ENCODE data around the gene ERCC1. TPM values are rescaled to one million over a fixed set of nuclear protein-coding genes. Genes with fewer than 3 reads are reported as not detected.

Gene ERCC1
- total and polyA plus RNA-seq, 2 of the 13 experiments (the other 11 are each of a cell fraction or from before 2014, with no cell fraction given): 40.0 to 66.4 TPM

DNA sequence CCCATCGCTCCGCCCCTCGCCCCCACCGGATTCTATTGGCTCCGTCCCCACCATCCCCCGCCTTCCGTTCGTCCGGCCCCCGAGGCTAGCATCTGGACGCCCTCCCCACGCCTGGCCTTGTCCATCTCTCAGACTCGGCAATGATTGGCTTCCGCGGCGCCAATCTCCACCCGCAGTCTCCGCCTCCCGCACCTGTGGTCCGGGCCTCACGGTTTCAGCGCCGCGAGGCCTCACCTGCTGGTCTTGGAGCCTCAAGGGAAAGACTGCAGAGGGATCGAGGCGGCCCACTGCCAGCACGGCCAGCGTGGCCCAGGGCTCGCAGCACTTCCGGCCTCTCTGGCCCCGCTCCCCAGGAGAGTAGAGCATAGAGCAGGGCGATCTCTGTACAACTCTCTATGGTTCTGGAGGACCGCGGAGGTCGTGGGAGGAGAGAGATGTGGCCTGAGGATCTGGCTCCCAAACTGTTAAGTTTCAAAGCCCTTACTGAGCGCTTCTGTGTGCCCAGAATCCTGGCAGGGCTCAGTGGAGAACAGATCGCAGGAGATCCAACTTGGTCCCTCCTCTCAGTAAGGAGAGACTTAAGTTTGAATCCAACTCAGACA, at the start of gene ERCC1 (continued):
- TF ChIP-seq ZNF33A (CRISPR knock-in tag; IDR thresholded peaks at IDR 0.05; ENCODE audit: borderline replicate concordance) (no peak), AKAP8 (CRISPR knock-in tag; IDR thresholded peaks at IDR 0.05) (no peak), BORCS8-MEF2B (CRISPR knock-in tag; IDR thresholded peaks at IDR 0.05) (peak; percentile 90), TBX2 (CRISPR knock-in tag; IDR thresholded peaks at IDR 0.05; ENCODE audit: borderline replicate concordance) (peak; percentile 95), MTF2 (CRISPR knock-in tag; IDR thresholded peaks at IDR 0.05; ENCODE audit: borderline replicate concordance) (no peak), NCOA1 (CRISPR knock-in tag; IDR thresholded peaks at IDR 0.05) (0 out of 2 replicates have a peak, but pooled peaks have one; percentile 9), ZNF292 (CRISPR knock-in tag; IDR thresholded peaks at IDR 0.05; ENCODE audit: borderline replicate concordance, low read depth) (0 out of 2 replicates have a peak, but pooled peaks have one; percentile 60), SOX5 (CRISPR knock-in tag; IDR thresholded peaks at IDR 0.05; ENCODE audit: borderline replicate concordance) (peak; percentile 53; the same call in 1 of the 2 replicates), GATAD1 (CRISPR knock-in tag; IDR thresholded peaks at IDR 0.05) (peak; percentile 87), MIXL1 (CRISPR knock-in tag; IDR thresholded peaks at IDR 0.05) (peak; percentile 62)
- TF ChIP-seq, protein P1, sequence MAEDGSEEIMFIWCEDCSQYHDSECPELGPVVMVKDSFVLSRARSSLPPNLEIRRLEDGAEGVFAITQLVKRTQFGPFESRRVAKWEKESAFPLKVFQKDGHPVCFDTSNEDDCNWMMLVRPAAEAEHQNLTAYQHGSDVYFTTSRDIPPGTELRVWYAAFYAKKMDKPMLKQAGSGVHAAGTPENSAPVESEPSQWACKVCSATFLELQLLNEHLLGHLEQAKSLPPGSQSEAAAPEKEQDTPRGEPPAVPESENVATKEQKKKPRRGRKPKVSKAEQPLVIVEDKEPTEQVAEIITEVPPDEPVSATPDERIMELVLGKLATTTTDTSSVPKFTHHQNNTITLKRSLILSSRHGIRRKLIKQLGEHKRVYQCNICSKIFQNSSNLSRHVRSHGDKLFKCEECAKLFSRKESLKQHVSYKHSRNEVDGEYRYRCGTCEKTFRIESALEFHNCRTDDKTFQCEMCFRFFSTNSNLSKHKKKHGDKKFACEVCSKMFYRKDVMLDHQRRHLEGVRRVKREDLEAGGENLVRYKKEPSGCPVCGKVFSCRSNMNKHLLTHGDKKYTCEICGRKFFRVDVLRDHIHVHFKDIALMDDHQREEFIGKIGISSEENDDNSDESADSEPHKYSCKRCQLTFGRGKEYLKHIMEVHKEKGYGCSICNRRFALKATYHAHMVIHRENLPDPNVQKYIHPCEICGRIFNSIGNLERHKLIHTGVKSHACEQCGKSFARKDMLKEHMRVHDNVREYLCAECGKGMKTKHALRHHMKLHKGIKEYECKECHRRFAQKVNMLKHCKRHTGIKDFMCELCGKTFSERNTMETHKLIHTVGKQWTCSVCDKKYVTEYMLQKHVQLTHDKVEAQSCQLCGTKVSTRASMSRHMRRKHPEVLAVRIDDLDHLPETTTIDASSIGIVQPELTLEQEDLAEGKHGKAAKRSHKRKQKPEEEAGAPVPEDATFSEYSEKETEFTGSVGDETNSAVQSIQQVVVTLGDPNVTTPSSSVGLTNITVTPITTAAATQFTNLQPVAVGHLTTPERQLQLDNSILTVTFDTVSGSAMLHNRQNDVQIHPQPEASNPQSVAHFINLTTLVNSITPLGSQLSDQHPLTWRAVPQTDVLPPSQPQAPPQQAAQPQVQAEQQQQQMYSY (CRISPR knock-in tag; IDR thresholded peaks at IDR 0.05): no peak
- TF ChIP-seq, protein P2, sequence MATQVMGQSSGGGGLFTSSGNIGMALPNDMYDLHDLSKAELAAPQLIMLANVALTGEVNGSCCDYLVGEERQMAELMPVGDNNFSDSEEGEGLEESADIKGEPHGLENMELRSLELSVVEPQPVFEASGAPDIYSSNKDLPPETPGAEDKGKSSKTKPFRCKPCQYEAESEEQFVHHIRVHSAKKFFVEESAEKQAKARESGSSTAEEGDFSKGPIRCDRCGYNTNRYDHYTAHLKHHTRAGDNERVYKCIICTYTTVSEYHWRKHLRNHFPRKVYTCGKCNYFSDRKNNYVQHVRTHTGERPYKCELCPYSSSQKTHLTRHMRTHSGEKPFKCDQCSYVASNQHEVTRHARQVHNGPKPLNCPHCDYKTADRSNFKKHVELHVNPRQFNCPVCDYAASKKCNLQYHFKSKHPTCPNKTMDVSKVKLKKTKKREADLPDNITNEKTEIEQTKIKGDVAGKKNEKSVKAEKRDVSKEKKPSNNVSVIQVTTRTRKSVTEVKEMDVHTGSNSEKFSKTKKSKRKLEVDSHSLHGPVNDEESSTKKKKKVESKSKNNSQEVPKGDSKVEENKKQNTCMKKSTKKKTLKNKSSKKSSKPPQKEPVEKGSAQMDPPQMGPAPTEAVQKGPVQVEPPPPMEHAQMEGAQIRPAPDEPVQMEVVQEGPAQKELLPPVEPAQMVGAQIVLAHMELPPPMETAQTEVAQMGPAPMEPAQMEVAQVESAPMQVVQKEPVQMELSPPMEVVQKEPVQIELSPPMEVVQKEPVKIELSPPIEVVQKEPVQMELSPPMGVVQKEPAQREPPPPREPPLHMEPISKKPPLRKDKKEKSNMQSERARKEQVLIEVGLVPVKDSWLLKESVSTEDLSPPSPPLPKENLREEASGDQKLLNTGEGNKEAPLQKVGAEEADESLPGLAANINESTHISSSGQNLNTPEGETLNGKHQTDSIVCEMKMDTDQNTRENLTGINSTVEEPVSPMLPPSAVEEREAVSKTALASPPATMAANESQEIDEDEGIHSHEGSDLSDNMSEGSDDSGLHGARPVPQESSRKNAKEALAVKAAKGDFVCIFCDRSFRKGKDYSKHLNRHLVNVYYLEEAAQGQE (IDR thresholded peaks at IDR 0.05; ENCODE audit: borderline replicate concordance in 1 of 2, low read depth in 1 of 2, low read length in 2 of 2): peak in 1 of 2 experiments; percentile 41; a peak in 1 of 4 replicates
- TF ChIP-seq, protein P3, sequence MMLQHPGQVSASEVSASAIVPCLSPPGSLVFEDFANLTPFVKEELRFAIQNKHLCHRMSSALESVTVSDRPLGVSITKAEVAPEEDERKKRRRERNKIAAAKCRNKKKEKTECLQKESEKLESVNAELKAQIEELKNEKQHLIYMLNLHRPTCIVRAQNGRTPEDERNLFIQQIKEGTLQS (CRISPR knock-in tag; IDR thresholded peaks at IDR 0.05): 0 out of 2 replicates have a peak, but pooled peaks have one; percentile 30
- TF ChIP-seq, protein P4, sequence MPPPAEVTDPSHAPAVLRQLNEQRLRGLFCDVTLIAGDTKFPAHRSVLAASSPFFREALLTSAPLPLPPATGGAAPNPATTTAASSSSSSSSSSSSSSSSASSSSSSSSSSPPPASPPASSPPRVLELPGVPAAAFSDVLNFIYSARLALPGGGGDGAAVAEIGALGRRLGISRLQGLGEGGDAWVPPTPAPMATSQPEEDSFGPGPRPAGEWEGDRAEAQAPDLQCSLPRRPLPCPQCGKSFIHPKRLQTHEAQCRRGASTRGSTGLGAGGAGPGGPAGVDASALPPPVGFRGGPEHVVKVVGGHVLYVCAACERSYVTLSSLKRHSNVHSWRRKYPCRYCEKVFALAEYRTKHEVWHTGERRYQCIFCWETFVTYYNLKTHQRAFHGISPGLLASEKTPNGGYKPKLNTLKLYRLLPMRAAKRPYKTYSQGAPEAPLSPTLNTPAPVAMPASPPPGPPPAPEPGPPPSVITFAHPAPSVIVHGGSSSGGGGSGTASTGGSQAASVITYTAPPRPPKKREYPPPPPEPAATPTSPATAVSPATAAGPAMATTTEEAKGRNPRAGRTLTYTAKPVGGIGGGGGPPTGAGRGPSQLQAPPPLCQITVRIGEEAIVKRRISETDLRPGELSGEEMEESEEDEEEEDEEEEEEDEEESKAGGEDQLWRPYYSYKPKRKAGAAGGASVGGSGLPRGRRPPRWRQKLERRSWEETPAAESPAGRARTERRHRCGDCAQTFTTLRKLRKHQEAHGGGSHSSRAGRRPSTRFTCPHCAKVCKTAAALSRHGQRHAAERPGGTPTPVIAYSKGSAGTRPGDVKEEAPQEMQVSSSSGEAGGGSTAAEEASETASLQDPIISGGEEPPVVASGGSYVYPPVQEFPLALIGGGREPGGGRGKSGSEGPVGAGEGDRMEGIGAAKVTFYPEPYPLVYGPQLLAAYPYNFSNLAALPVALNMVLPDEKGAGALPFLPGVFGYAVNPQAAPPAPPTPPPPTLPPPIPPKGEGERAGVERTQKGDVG (CRISPR knock-in tag; IDR thresholded peaks at IDR 0.05; ENCODE audit: borderline replicate concordance): peak; percentile 79
- TF ChIP-seq, protein P5, sequence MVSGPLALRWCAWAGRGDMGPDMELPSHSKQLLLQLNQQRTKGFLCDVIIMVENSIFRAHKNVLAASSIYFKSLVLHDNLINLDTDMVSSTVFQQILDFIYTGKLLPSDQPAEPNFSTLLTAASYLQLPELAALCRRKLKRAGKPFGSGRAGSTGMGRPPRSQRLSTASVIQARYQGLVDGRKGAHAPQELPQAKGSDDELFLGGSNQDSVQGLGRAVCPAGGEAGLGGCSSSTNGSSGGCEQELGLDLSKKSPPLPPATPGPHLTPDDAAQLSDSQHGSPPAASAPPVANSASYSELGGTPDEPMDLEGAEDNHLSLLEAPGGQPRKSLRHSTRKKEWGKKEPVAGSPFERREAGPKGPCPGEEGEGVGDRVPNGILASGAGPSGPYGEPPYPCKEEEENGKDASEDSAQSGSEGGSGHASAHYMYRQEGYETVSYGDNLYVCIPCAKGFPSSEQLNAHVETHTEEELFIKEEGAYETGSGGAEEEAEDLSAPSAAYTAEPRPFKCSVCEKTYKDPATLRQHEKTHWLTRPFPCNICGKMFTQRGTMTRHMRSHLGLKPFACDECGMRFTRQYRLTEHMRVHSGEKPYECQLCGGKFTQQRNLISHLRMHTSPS (CRISPR knock-in tag; IDR thresholded peaks at IDR 0.05; ENCODE audit: low read depth): no peak
